H9 (cell line): ENCODE data around the gene NHLRC4. TPM values are rescaled to one million over a fixed set of nuclear protein-coding genes. Genes with fewer than 3 reads are reported as not detected.

Source experiments
- DNase-seq: peaks from one replicate; pipeline ENCODE4 v3.0.0-alpha.2; 2017
- H2AFZ ChIP-seq: one replicate; pipeline ENCODE4 v1.6.1; 2013; ENCODE audit warnings: mild to moderate bottlenecking, low read length, control low read depth, moderate library complexity
- H2AK5ac ChIP-seq: 2 replicates; pipeline ENCODE4 v1.6.1; 2013; ENCODE audit warnings: low read length, control low read depth, mixed read lengths; ENCODE audit not compliant: insufficient read length
- H2BK120ac ChIP-seq: one replicate; pipeline ENCODE4 v1.6.1; 2013; ENCODE audit warnings: low read depth, mild to moderate bottlenecking, low read length, control low read depth, inconsistent platforms; ENCODE audit not compliant: poor library complexity, severe bottlenecking
- H2BK12ac ChIP-seq: 2 replicates; pipeline ENCODE4 v1.6.1; 2013; ENCODE audit warnings: low read length, control low read depth, mixed read lengths, low read depth; ENCODE audit not compliant: insufficient read length
- H2BK15ac ChIP-seq: 2 replicates; pipeline ENCODE4 v1.6.1; 2013; ENCODE audit warnings: low read depth, low read length, control low read depth
- H2BK20ac ChIP-seq: one replicate; pipeline ENCODE4 v1.6.1; 2013; ENCODE audit warnings: low read depth, mild to moderate bottlenecking, low read length, control low read depth, inconsistent platforms; ENCODE audit not compliant: poor library complexity, severe bottlenecking
- H2BK5ac ChIP-seq: 2 replicates; pipeline ENCODE4 v1.6.1; 2013; ENCODE audit warnings: low read length, control low read depth, mixed read lengths; ENCODE audit not compliant: insufficient read length
- H3K14ac ChIP-seq: 2 replicates; pipeline ENCODE4 v1.6.1; 2013; ENCODE audit warnings: low read length, control low read depth; ENCODE audit not compliant: insufficient read depth
- H3K18ac ChIP-seq: 2 replicates; pipeline ENCODE4 v1.6.1; 2013; ENCODE audit warnings: low read depth, mild to moderate bottlenecking, mixed read lengths, low read length, control low read depth; ENCODE audit not compliant: insufficient read length
- H3K23ac ChIP-seq: 2 replicates; pipeline ENCODE4 v1.6.1; 2013; ENCODE audit warnings: low read length, control low read depth, mixed read lengths, low read depth; ENCODE audit not compliant: insufficient read length
- H3K23me2 ChIP-seq: 2 replicates; pipeline ENCODE4 v1.6.1; 2013; ENCODE audit warnings: low read depth, mild to moderate bottlenecking, mixed read lengths, low read length, control low read depth; ENCODE audit not compliant: insufficient read length, poor library complexity, severe bottlenecking
- H3K27ac ChIP-seq: 2 replicates; pipeline ENCODE4 v1.5.1; 2013; ENCODE audit warnings: low read length, control low read depth, mixed read lengths, low read depth; ENCODE audit not compliant: insufficient read length
- H3K27me3 ChIP-seq: 2 replicates; pipeline ENCODE4 v1.6.1; 2013; ENCODE audit warnings: low read length, control low read depth, inconsistent platforms; ENCODE audit not compliant: insufficient read depth
- H3K4ac ChIP-seq: 2 replicates; pipeline ENCODE4 v1.6.1; 2013; ENCODE audit warnings: low read depth, mild to moderate bottlenecking, control low read depth, inconsistent platforms, low read length, moderate library complexity
- H3K4me1 ChIP-seq: 2 replicates; pipeline ENCODE4 v1.6.1; 2013; ENCODE audit warnings: low read length, control low read depth, inconsistent platforms; ENCODE audit not compliant: insufficient read depth
- H3K4me2 ChIP-seq: 2 replicates; pipeline ENCODE4 v1.6.1; 2013; ENCODE audit warnings: low read length, control low read depth, mixed read lengths; ENCODE audit not compliant: insufficient read length, insufficient read depth
- H3K56ac ChIP-seq: 2 replicates; pipeline ENCODE4 v1.6.1; 2013; ENCODE audit warnings: low read depth, mild to moderate bottlenecking, mixed read lengths, low read length, control low read depth; ENCODE audit not compliant: insufficient read length
- H3K79me1 ChIP-seq: 2 replicates; pipeline ENCODE4 v1.6.1; 2013; ENCODE audit warnings: low read depth, mild to moderate bottlenecking, moderate library complexity, low read length, control low read depth, inconsistent platforms; ENCODE audit not compliant: insufficient read depth, poor library complexity, severe bottlenecking
- H3K79me2 ChIP-seq: 2 replicates; pipeline ENCODE4 v1.6.1; 2013; ENCODE audit warnings: low read length, control low read depth, inconsistent platforms; ENCODE audit not compliant: insufficient read depth
- H3K9ac ChIP-seq: 2 replicates; pipeline ENCODE4 v1.6.1; 2013; ENCODE audit warnings: low read length, control low read depth, mixed read lengths; ENCODE audit not compliant: insufficient read length; ENCODE audit errors: extremely low read depth
- H3K9me3 ChIP-seq: one replicate; pipeline ENCODE4 v1.6.1; 2013; ENCODE audit warnings: low read depth, low read length, inconsistent platforms; ENCODE audit not compliant: control insufficient read depth
- H3T11ph ChIP-seq: one replicate; pipeline ENCODE4 v1.6.1; 2013; ENCODE audit warnings: mild to moderate bottlenecking, low read length, control low read depth, inconsistent platforms
- H4K20me1 ChIP-seq: one replicate; pipeline ENCODE4 v1.6.1; 2013; ENCODE audit not compliant: control insufficient read depth, insufficient read length, insufficient read depth
- H4K5ac ChIP-seq: 2 replicates; pipeline ENCODE4 v1.6.1; 2013; ENCODE audit warnings: low read depth, mild to moderate bottlenecking, mixed read lengths, low read length, control low read depth; ENCODE audit not compliant: insufficient read length
- H4K8ac ChIP-seq: replicated peaks from 2 replicates; pipeline ENCODE4 v1.6.1; 2013; ENCODE audit warnings: low read length, control low read depth, mixed read lengths, low read depth; ENCODE audit not compliant: insufficient read length
- H4K91ac ChIP-seq: 2 replicates; pipeline ENCODE4 v1.6.1; 2013; ENCODE audit warnings: low read depth, mild to moderate bottlenecking, moderate library complexity, mixed read lengths, low read length, control low read depth; ENCODE audit not compliant: insufficient read length
- H3K27ac Mint-ChIP-seq, 3 experiments: 2 replicates in 2 of 3; 3 replicates in 1 of 3; pipeline ENCODE4 v1.8.0; 2020 to 2021; ENCODE audit warnings: mixed read lengths in 3 of 3, mild to moderate bottlenecking in 1 of 3, moderate library complexity in 1 of 3
- H3K27me3 Mint-ChIP-seq: 2 replicates; pipeline ENCODE4 v1.8.0; 2021; ENCODE audit warnings: low read depth, mild to moderate bottlenecking, moderate library complexity, mixed read lengths
- H3K36me3 Mint-ChIP-seq, 3 experiments: 2 replicates in 2 of 3; 3 replicates in 1 of 3; pipeline ENCODE4 v1.8.0; 2020 to 2021; ENCODE audit warnings: low read depth in 3 of 3, mixed read lengths in 3 of 3; ENCODE audit not compliant: insufficient read depth in 1 of 3
- H3K4me1 Mint-ChIP-seq, 2 experiments: 2 replicates each; pipeline ENCODE4 v1.8.0; 2020; ENCODE audit warnings: mixed read lengths in 2 of 2
- H3K4me3 Mint-ChIP-seq, 2 experiments: 2 replicates in 1 of 2; 3 replicates in 1 of 2; pipeline ENCODE4 v1.8.0; 2020 to 2021; ENCODE audit warnings: mild to moderate bottlenecking in 2 of 2, mixed read lengths in 2 of 2, moderate library complexity in 1 of 2
- H3K9me3 Mint-ChIP-seq, 2 experiments: 2 replicates in 1 of 2; 3 replicates in 1 of 2; pipeline ENCODE4 v1.8.0; 2020; ENCODE audit warnings: mild to moderate bottlenecking in 2 of 2, mixed read lengths in 2 of 2, moderate library complexity in 1 of 2
- CTCF ChIP-seq: fragments of 200-600 bp; sonication (generic); conservative IDR thresholded peaks from 3 replicates; pipeline ENCODE4 v1.8.0; 2021; ENCODE audit warnings: antibody characterized with exemption, mild to moderate bottlenecking
- WGBS: extraction: QIAGEN DNeasy Blood & Tissue Kit; methylation state at CpG from one replicate; pipeline ENCODE4 v1.1.7; 2013; ENCODE audit warnings: missing lambda C conversion rate, low lambda C conversion rate, mixed read lengths; ENCODE audit not compliant: insufficient read length; ENCODE audit errors: extremely low coverage; 5-methylcytosine and 5-hydroxymethylcytosine counted together
- total RNA-seq: library from RNA; stranded (reverse); gene quantifications from 2 replicates; pipeline ENCODE4 v1.2.1, GENCODE V29; 2021

Gene NHLRC4
- total RNA-seq, 1 experiment from 2014 or later: 0.42 TPM

GRCh38 chr16:595942-596735, 29.3 kb downstream of the NHLRC4 start:
- Histone ChIP-seq H2BK15ac (no peak overlapping the region), H3K79me2 (no peaks in the 10 kb centered on the region; the same call in 1 of the 2 replicates), H3K4ac (no peak overlapping the region), H2BK12ac (no peak overlapping the region), H3K9me3 (no peaks in the 10 kb centered on the region), H3K23me2 (no peaks in the 10 kb centered on the region), H3T11ph (no peak overlapping the region), H2BK5ac (no peak overlapping the region), H3K14ac (no peak overlapping the region; the same call in 1 of the 2 replicates), H4K20me1 (no peaks in the 10 kb centered on the region), H3K9ac (no peak overlapping the region), H2BK120ac (no peak overlapping the region), H3K4me1 (no peaks in the 10 kb centered on the region), H3K18ac (no peak overlapping the region), H2AFZ (no peak overlapping the region), H2BK20ac (no peak overlapping the region), H3K27me3 (no peaks in the 10 kb centered on the region; the same call in 1 of the 2 replicates), H4K5ac (no peak overlapping the region), H4K8ac (no peak overlapping the region), H3K27ac (no peak overlapping the region), H2AK5ac (no peak overlapping the region), H3K4me2 (no peak overlapping the region), H3K23ac (no peak overlapping the region), H3K56ac (no peak overlapping the region), H3K79me1 (peaks cover 3% of the 10 kb centered on the region), H4K91ac (no peak overlapping the region)
- Mint-ChIP-seq H3K4me1 (peaks cover 3% of the 10 kb centered on the region in 2 experiments; a peak in 3 of 4 replicates), H3K4me3 (no peak overlapping the region), H3K27ac (peak overlapping the region in 2 of 3 experiments; percentile 11 to 21; a peak in 5 of 7 replicates), H3K9me3 (peaks cover 0 to under 1% of the 10 kb centered on the region in 2 experiments; a peak in 1 of 5 replicates), H3K36me3 (peaks cover 9 to 28% (median 28%) of the 10 kb centered on the region in 3 experiments; a peak in 6 of 7 replicates), H3K27me3 (peaks cover 20% of the 10 kb centered on the region)
- WGBS: no CpG with 5 or more reads among the region's 34 CpGs
- TF ChIP-seq CTCF: no peak
- DNase-seq: no peak
